Stimulated activated naive B cell treated with anti-CD40 and anti-IgM and Interleukin-4, amounts not matched to agents 10 μg/mL and 1 μg/mL and 100 μg/mL, for 72 hours (primary cell): ENCODE measurements around the gene UGT1A4.
"Not testable (repeated sequence)": the region's sequence is repeated elsewhere in the genome, so short reads cannot be mapped to it uniquely, and the experiment has no call there.

Experiments
- ATAC-seq, 2 donors: fragments of 150-1000 bp; cut with Tn5 transposase; replicated peaks; 2 replicates each; pipeline ENCODE4 v1.10.0; 2021; ENCODE audit warnings: moderate library complexity in 1 of 2
- DNase-seq: peaks from one replicate; pipeline ENCODE4 v3.0.0; 2021
- H3K27ac Mint-ChIP-seq: one replicate; pipeline ENCODE4 v1.8.0; 2022; ENCODE audit warnings: mild to moderate bottlenecking, mixed read lengths
- H3K27me3 Mint-ChIP-seq, 2 donors: one replicate each; pipeline ENCODE4 v1.8.0; 2022; ENCODE audit warnings: mixed read lengths in 2 of 2
- H3K36me3 Mint-ChIP-seq, 2 donors: one replicate each; pipeline ENCODE4 v1.8.0; 2022; ENCODE audit warnings: mixed read lengths in 2 of 2, mild to moderate bottlenecking in 1 of 2
- H3K4me1 Mint-ChIP-seq, 2 donors: one replicate each; pipeline ENCODE4 v1.8.0; 2022; ENCODE audit warnings: mixed read lengths in 2 of 2, mild to moderate bottlenecking in 1 of 2
- H3K4me3 Mint-ChIP-seq, 2 donors: one replicate each; pipeline ENCODE4 v1.8.0; 2022; ENCODE audit warnings: mild to moderate bottlenecking in 2 of 2, mixed read lengths in 2 of 2, moderate library complexity in 1 of 2
- H3K9me3 Mint-ChIP-seq, 2 donors: one replicate each; pipeline ENCODE4 v1.8.0; 2022; ENCODE audit warnings: mixed read lengths in 2 of 2, mild to moderate bottlenecking in 1 of 2

Gene UGT1A4

DNA sequence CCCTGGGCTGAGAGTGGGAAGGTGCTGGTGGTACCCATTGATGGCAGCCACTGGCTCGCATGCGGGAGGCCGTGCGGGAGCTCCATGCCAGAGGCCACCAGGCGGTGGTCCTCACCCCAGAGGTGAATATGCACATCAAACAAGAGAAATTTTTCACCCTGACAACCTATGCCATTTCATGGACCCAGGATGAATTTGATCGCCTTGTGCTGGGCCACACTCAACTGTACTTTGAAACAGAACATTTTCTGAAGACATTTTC lies 28.7 kb downstream of the UGT1A4 start:
- Mint-ChIP-seq H3K4me1 (no peaks in the 10 kb centered on the region), H3K27me3 (peaks cover 29 to 41% of the 10 kb centered on the region in 2 donors), H3K36me3 (peaks cover 3 to 11% of the 10 kb centered on the region in 2 donors), H3K27ac (no peak overlapping the region), H3K4me3 (no peak overlapping the region), H3K9me3 (peaks cover 16 to 26% of the 10 kb centered on the region in 2 donors)
- no peak for DNase-seq
- no peak for ATAC-seq

GRCh38 chr2:233750689-233751088 lies 32.2 kb downstream of the UGT1A4 start:
- H3K4me3 Mint-ChIP-seq, H3K4me1 Mint-ChIP-seq, H3K27ac Mint-ChIP-seq, DNase-seq, ATAC-seq: not testable (repeated sequence)
- Mint-ChIP-seq H3K9me3 (peaks cover 20 to 26% of the 10 kb centered on the region in 2 donors), H3K36me3 (peaks cover 3 to 11% of the 10 kb centered on the region in 2 donors), H3K27me3 (peaks cover 35% of the 10 kb centered on the region in 2 donors)

DNA sequence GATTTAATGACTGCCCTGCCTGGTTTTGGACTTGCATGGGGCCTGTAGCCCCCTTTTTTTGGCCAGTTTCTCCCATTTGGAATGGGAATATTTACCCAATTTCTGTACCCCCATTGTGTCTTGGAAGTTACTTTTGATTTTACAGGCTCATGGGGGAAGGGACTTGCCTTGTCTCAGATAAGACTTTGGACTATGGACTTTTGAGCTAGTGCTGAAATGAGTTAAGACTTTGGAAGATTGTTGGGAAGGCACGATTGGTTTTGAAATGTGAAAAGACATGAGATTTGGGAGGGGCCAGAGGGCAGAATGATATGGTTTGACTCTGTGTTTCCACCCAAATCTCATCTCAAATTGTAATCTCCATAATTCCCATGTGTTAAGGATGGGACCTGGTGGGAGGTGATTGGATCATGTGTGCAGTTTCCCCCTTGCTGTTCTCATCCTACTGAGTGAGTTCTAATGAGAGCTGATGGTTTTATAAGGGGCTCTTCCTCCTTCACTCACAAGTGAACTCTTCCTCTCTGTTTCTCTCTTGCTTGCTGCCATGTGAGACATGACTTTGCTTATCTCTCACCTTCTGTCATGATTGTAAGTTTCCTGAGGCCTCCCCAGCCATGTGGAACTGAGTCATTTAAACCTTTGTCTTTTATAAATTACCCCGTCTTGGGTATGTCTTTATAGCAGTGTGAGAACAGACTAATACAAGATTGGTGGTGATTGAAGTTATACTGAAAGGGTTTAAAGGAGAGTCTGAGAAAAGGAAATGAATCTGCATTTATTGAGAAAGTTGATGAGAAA lies 32.9 kb downstream of the UGT1A4 start:
- not testable (repeated sequence) for ATAC-seq, H3K4me3 Mint-ChIP-seq, DNase-seq, H3K27ac Mint-ChIP-seq, H3K4me1 Mint-ChIP-seq
- H3K9me3 Mint-ChIP-seq = peaks cover 20 to 26% of the 10 kb centered on the region in 2 donors
- H3K27me3 Mint-ChIP-seq = peaks cover 31 to 32% of the 10 kb centered on the region in 2 donors
- peaks cover 3 to 11% of the 10 kb centered on the region in 2 donors for H3K36me3 Mint-ChIP-seq

GRCh38 chr2:233754872-233755611 lies 36.5 kb downstream of the UGT1A4 start:
- Mint-ChIP-seq H3K36me3 (peaks cover 3 to 7% of the 10 kb centered on the region in 2 donors), H3K27me3 (peaks cover 11 to 18% of the 10 kb centered on the region in 2 donors), H3K4me3 (no peak overlapping the region), H3K9me3 (peaks cover 17 to 18% of the 10 kb centered on the region in 2 donors), H3K4me1 (no peaks in the 10 kb centered on the region), H3K27ac (no peak overlapping the region)
- DNase-seq (no peak), ATAC-seq (no peak)

- Mint-ChIP-seq H3K4me3 (no peak overlapping the region), H3K4me1 (no peaks in the 10 kb centered on the region), H3K9me3 (peaks cover 4 to 7% of the 10 kb centered on the region in 2 donors), H3K27ac (no peak overlapping the region), H3K36me3 (peaks cover 0 to 4% of the 10 kb centered on the region in 2 donors), H3K27me3 (peaks cover 9 to 18% of the 10 kb centered on the region in 2 donors)
- DNase-seq = no peak
- ATAC-seq = no peak
Observed at GRCh38 chr2:233756429-233757081, 38.0 kb downstream of the UGT1A4 start.

DNA sequence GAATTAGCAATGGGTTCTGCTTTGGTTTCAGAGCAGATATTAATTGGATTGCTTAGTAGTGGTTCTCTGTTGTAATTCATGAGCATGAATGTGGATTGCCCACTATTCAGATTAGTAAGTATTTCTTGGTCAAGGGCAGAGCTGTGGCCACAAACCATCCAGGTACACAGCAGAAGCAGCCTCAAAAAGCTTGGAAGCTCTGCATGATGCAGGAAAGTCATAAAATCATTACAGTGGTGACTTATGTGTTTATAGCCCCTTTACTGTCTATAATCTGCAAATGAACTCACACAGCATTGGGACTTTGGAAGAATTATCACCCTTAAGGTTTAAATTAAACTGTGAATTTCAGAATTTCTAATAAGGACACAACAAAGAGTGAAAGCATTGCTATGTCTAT lies 39.6 kb downstream of the UGT1A4 start:
- H3K4me3 Mint-ChIP-seq = no peak overlapping the region
- no peaks in the 10 kb centered on the region for H3K4me1 Mint-ChIP-seq
- no peak overlapping the region for H3K27ac Mint-ChIP-seq
- ATAC-seq (no peak), DNase-seq (no peak)
- peaks cover 5 to 13% of the 10 kb centered on the region in 2 donors for H3K27me3 Mint-ChIP-seq
- H3K9me3 Mint-ChIP-seq = peaks cover 0 to 5% of the 10 kb centered on the region in 2 donors
- no peaks in the 10 kb centered on the region for H3K36me3 Mint-ChIP-seq

GRCh38 chr2:233758849-233759248 lies 40.3 kb downstream of the UGT1A4 start:
- DNase-seq (no peak), ATAC-seq (no peak)
- peaks cover 0 to 5% of the 10 kb centered on the region in 2 donors for H3K9me3 Mint-ChIP-seq
- H3K4me1 Mint-ChIP-seq = no peaks in the 10 kb centered on the region
- H3K4me3 Mint-ChIP-seq = no peak overlapping the region
- peaks cover 12 to 18% of the 10 kb centered on the region in 2 donors for H3K27me3 Mint-ChIP-seq
- H3K36me3 Mint-ChIP-seq = no peaks in the 10 kb centered on the region
- no peak overlapping the region for H3K27ac Mint-ChIP-seq

DNA sequence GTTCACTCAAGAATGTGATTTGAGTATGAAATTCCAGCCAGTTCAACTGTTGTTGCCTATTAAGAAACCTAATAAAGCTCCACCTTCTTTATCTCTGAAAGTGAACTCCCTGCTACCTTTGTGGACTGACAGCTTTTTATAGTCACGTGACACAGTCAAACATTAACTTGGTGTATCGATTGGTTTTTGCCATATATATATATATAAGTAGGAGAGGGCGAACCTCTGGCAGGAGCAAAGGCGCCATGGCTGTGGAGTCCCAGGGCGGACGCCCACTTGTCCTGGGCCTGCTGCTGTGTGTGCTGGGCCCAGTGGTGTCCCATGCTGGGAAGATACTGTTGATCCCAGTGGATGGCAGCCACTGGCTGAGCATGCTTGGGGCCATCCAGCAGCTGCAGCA lies 41.5 kb downstream of the UGT1A4 start, which contains the start of gene UGT1A1:
Gene UGT1A1 (plus strand): TSS at position 228 of the 400 bp plus-strand sequence. CDS start 18 bp downstream, at position 246.
- H3K27me3 Mint-ChIP-seq = peaks cover 20 to 27% of the 10 kb centered on the region in 2 donors
- no peaks in the 10 kb centered on the region for H3K36me3 Mint-ChIP-seq
- H3K4me3 Mint-ChIP-seq = no peak within 1 kb of the TSS
- H3K4me1 Mint-ChIP-seq = no peaks in the 10 kb centered on the region
- H3K27ac Mint-ChIP-seq = no peak within 1 kb of the TSS
- no peak for ATAC-seq
- DNase-seq = no peak
- H3K9me3 Mint-ChIP-seq = peaks cover 0 to 2% of the 10 kb centered on the region in 2 donors

- no peak for ATAC-seq
- H3K36me3 Mint-ChIP-seq = no peaks in the 10 kb centered on the region
- peaks cover 0 to 1% of the 10 kb centered on the region in 2 donors for H3K9me3 Mint-ChIP-seq
- H3K27ac Mint-ChIP-seq = no peak overlapping the region
- no peak overlapping the region for H3K4me3 Mint-ChIP-seq
- DNase-seq = no peak
- H3K4me1 Mint-ChIP-seq = no peaks in the 10 kb centered on the region
- H3K27me3 Mint-ChIP-seq = peaks cover 29 to 34% of the 10 kb centered on the region in 2 donors
Observed at GRCh38 chr2:233761040-233761769, 42.7 kb downstream of the UGT1A4 start.

DNA sequence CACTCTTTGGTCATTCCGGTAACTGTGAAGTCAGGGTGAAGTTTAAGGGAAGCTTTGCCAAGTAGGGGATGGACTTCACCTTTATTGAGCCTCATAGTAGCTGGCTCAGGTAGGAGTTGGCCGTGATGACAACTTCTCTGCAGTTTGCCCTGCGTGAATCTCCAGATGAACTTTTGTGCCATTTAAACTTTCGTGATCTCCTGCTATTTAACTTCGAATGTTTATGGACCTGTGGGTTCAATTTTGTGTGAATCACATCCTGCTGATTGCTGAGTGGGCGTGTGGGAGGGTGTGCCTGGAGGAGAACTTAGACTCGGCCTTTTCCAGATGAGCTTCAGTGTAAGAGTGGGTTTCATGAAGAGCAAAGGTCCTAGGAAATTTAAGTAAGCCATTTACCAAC lies 45.7 kb downstream of the UGT1A4 start:
- Mint-ChIP-seq H3K36me3 (peaks cover 0 to 1% of the 10 kb centered on the region in 2 donors), H3K27ac (no peak overlapping the region), H3K4me3 (no peak overlapping the region), H3K4me1 (no peaks in the 10 kb centered on the region), H3K9me3 (no peaks in the 10 kb centered on the region), H3K27me3 (peaks cover 31 to 43% of the 10 kb centered on the region in 2 donors)
- ATAC-seq (no peak), DNase-seq (no peak)

DNA sequence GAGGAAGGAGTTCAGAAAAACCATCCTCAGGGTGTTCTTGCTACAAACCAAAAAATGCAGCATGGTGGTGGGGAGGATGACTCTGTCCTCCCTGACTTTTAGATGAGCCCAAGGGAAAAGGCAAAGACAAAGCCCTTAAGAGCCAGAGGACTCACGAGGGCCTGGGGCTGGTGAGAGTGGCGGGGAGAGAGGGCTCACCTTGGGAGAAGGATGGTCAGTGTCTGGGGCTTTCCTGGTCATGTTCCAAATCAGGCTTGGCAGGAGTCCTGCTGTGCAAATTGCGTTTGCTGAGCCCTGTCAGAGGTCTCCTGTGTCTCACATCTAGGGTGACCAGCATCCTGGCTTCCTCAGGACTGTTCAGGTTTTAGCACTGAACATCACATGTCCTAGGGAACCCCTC lies 46.2 kb downstream of the UGT1A4 start:
- H3K9me3 Mint-ChIP-seq = no peaks in the 10 kb centered on the region
- H3K4me1 Mint-ChIP-seq = no peaks in the 10 kb centered on the region
- no peak overlapping the region for H3K27ac Mint-ChIP-seq
- no peak for ATAC-seq
- no peak for DNase-seq
- H3K27me3 Mint-ChIP-seq = peaks cover 32 to 46% of the 10 kb centered on the region in 2 donors
- no peak overlapping the region for H3K4me3 Mint-ChIP-seq
- H3K36me3 Mint-ChIP-seq = peaks cover 0 to 2% of the 10 kb centered on the region in 2 donors

- no peak for ATAC-seq
- no peak for DNase-seq
- Mint-ChIP-seq H3K27me3 (peaks cover 32 to 46% of the 10 kb centered on the region in 2 donors), H3K4me3 (no peak overlapping the region), H3K9me3 (no peaks in the 10 kb centered on the region), H3K4me1 (no peaks in the 10 kb centered on the region), H3K36me3 (peaks cover 0 to 2% of the 10 kb centered on the region in 2 donors), H3K27ac (no peak overlapping the region)
Observed at GRCh38 chr2:233766416-233766815, 47.9 kb downstream of the UGT1A4 start.

DNA sequence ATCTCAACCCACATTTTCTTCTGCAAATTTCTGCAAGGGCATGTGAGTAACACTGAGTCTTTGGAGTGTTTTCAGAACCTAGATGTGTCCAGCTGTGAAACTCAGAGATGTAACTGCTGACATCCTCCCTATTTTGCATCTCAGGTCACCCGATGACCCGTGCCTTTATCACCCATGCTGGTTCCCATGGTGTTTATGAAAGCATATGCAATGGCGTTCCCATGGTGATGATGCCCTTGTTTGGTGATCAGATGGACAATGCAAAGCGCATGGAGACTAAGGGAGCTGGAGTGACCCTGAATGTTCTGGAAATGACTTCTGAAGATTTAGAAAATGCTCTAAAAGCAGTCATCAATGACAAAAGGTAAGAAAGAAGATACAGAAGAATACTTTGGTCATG lies 49.5 kb downstream of the UGT1A4 start:
- Mint-ChIP-seq H3K27me3 (peaks cover 32 to 46% of the 10 kb centered on the region in 2 donors), H3K36me3 (peaks cover 0 to 2% of the 10 kb centered on the region in 2 donors), H3K4me1 (no peaks in the 10 kb centered on the region), H3K27ac (no peak overlapping the region), H3K9me3 (no peaks in the 10 kb centered on the region), H3K4me3 (no peak overlapping the region)
- DNase-seq (no peak), ATAC-seq (no peak)

- Mint-ChIP-seq H3K4me3 (no peak overlapping the region), H3K27ac (no peak overlapping the region), H3K36me3 (peaks cover 0 to 2% of the 10 kb centered on the region in 2 donors), H3K27me3 (peaks cover 22 to 41% of the 10 kb centered on the region in 2 donors), H3K9me3 (no peaks in the 10 kb centered on the region), H3K4me1 (no peaks in the 10 kb centered on the region)
- no peak for ATAC-seq
- DNase-seq = no peak
Observed at GRCh38 chr2:233769260-233769659, 50.7 kb downstream of the UGT1A4 start.
